Nephron (organoid): Measurements from ENCODE around the gene MAP3K4.
A peak's percentile ranks its signal among the peaks of the same experiment; 100 is the strongest.

Source experiments
- H3K27ac Mint-ChIP-seq, 3 experiments: 2 replicates each; pipeline ENCODE4 v1.8.0; 2020; ENCODE audit warnings: mixed read lengths in 3 of 3, mild to moderate bottlenecking in 2 of 3, moderate library complexity in 1 of 3
- H3K27me3 Mint-ChIP-seq: 2 replicates; pipeline ENCODE4 v1.8.0; 2021; ENCODE audit warnings: low read depth, mild to moderate bottlenecking, moderate library complexity, mixed read lengths
- H3K36me3 Mint-ChIP-seq: 2 replicates; pipeline ENCODE4 v1.8.0; 2020; ENCODE audit warnings: low read depth, mixed read lengths
- H3K4me1 Mint-ChIP-seq: 2 replicates; pipeline ENCODE4 v1.8.0; 2020; ENCODE audit warnings: mixed read lengths
- H3K4me3 Mint-ChIP-seq, 3 experiments: 2 replicates each; pipeline ENCODE4 v1.8.0; 2020; ENCODE audit warnings: mild to moderate bottlenecking in 3 of 3, mixed read lengths in 3 of 3, moderate library complexity in 2 of 3
- H3K9me3 Mint-ChIP-seq: 2 replicates; pipeline ENCODE4 v1.8.0; 2020; ENCODE audit warnings: mixed read lengths
- TF ChIP-seq, protein P1 (sequence below), 3 experiments: fragments of 200-600 bp; sonication (generic); IDR thresholded peaks; one replicate each; pipeline ENCODE4 v1.5.0; 2021; ENCODE audit warnings: antibody characterized with exemption in 3 of 3; ENCODE audit not compliant: unreplicated experiment in 3 of 3

Gene MAP3K4

DNA sequence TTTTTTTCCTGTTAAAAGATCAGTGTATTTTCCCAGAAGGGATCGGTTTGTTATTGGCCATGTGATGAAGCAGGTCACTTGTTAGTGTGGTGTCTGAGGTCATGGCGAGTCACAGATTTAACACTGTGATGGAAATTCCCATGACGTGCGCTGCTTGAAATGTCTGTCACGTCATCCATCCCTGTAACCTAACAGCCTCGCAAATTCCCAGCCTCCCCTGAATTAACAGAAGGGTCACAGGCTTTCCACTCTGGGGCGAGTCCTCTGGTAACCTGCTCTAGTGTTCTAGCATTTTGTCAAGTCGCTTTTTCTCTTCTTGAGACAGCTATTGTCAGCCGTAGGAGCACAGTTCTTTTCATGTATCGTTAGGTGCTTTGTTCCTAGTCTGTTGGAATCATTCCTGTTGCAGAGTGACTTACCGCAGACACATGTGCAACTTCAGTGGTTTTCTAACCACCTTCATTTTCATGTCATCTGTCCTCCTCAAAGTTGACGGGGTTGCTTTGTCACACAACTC, 137.2 kb downstream of the MAP3K4 start:
- TF ChIP-seq, protein P1, sequence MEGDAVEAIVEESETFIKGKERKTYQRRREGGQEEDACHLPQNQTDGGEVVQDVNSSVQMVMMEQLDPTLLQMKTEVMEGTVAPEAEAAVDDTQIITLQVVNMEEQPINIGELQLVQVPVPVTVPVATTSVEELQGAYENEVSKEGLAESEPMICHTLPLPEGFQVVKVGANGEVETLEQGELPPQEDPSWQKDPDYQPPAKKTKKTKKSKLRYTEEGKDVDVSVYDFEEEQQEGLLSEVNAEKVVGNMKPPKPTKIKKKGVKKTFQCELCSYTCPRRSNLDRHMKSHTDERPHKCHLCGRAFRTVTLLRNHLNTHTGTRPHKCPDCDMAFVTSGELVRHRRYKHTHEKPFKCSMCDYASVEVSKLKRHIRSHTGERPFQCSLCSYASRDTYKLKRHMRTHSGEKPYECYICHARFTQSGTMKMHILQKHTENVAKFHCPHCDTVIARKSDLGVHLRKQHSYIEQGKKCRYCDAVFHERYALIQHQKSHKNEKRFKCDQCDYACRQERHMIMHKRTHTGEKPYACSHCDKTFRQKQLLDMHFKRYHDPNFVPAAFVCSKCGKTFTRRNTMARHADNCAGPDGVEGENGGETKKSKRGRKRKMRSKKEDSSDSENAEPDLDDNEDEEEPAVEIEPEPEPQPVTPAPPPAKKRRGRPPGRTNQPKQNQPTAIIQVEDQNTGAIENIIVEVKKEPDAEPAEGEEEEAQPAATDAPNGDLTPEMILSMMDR (IDR thresholded peaks at IDR 0.05; ENCODE audit: unreplicated experiment in 3 of 3), result no peak
- peaks cover 98% of the 10 kb centered on the region for H3K36me3 Mint-ChIP-seq
- no peaks in the 10 kb centered on the region for H3K27me3 Mint-ChIP-seq
- H3K27ac Mint-ChIP-seq, result no peak overlapping the region
- H3K4me1 Mint-ChIP-seq, result peaks cover 6% of the 10 kb centered on the region
- H3K4me3 Mint-ChIP-seq, result no peak overlapping the region
- H3K9me3 Mint-ChIP-seq, result peaks cover 48% of the 10 kb centered on the region

DNA sequence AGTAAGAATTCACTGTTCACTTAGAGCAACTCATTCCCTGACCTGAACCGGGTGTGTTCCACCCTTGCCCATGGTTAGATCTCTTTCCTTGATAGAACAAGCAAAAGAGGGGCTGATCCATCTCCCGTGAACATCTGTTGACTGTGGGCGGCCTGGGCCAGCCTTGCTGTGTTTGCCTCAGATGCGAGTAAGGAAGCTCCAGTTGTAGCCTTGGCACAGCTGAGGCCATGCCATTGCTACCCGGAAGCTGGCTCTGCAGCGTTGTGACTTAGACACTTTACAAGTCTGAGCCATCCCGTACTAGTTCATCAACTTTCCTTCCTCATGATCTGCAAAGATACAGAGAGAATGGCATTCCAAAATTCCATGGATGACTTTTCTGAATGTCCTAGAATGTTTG, 139.0 kb downstream of the MAP3K4 start:
- peaks cover 30% of the 10 kb centered on the region for H3K9me3 Mint-ChIP-seq
- no peaks in the 10 kb centered on the region for H3K27me3 Mint-ChIP-seq
- H3K36me3 Mint-ChIP-seq, result peaks cover 95% of the 10 kb centered on the region
- H3K27ac Mint-ChIP-seq, result no peak overlapping the region
- TF ChIP-seq, protein P1 (IDR thresholded peaks at IDR 0.05; ENCODE audit: unreplicated experiment in 3 of 3), result no peak
- peaks cover 21% of the 10 kb centered on the region for H3K4me1 Mint-ChIP-seq
- H3K4me3 Mint-ChIP-seq, result no peak overlapping the region

DNA sequence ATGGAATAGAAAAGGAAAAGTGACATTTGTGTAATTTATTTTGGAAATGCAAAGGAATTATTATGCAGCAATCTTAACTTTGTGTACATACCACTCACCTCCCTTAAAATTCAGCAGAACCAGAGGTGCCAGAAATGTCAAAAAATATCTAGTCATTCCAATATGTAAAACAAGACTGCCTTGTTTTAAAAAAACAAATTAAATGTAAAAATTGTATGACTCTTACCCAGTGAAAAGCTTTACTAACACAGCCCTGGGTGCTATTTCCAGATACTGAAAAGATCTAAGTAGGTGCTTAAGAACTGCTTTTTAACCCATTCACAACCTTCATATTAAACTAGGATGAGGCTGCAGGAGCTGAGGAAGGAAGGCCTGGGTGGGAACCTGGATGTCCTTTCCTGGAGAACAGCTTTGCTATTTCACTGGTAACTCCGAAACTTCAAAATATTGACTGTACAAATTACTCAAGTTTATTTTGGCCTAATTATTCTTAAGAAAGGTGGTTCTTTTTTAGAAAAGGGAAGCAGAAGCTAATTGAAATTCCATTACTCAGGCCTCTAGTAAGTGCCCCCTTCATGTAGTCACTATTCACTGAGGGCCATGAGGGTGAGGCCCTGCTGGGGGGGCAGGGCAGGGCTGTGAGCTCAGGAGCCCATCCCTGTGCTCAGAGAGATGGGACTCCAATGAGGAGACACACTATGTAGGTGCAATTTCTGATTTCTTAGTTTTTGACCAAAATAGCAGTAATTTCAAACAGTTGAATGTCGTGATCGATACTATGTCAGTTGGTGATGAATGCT, 139.6 kb downstream of the MAP3K4 start:
- TF ChIP-seq, protein P1 (IDR thresholded peaks at IDR 0.05; ENCODE audit: unreplicated experiment in 3 of 3), result no peak
- Mint-ChIP-seq H3K4me1 (peaks cover 28% of the 10 kb centered on the region), H3K9me3 (peaks cover 24% of the 10 kb centered on the region), H3K27me3 (no peaks in the 10 kb centered on the region), H3K27ac (no peak overlapping the region), H3K4me3 (no peak overlapping the region), H3K36me3 (peaks cover 91% of the 10 kb centered on the region)

DNA sequence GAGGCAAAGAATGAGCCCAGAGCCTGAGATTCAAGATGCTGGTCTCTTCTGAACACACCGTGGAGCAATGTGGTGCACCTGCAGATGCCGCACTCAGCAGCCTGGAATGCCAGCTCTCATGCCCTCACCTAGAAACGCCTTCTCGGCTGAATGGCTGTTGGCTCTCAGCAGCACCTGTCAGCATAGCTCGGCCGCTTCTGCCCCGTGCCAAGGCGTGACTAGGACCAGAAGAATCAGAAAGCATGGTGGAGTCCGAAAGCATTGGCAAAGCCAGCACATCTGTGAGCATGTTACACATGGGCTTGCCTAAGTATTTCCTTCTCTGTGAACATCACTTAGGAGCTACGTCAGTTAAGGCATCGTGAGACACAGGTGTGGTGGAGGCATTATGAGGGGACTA, 140.8 kb downstream of the MAP3K4 start:
- Mint-ChIP-seq H3K9me3 (peaks cover 14% of the 10 kb centered on the region), H3K4me1 (peaks cover 32% of the 10 kb centered on the region), H3K4me3 (no peak overlapping the region), H3K36me3 (peaks cover 90% of the 10 kb centered on the region), H3K27ac (no peak overlapping the region), H3K27me3 (no peaks in the 10 kb centered on the region)
- TF ChIP-seq, protein P1 (IDR thresholded peaks at IDR 0.05; ENCODE audit: unreplicated experiment in 3 of 3), result no peak

DNA sequence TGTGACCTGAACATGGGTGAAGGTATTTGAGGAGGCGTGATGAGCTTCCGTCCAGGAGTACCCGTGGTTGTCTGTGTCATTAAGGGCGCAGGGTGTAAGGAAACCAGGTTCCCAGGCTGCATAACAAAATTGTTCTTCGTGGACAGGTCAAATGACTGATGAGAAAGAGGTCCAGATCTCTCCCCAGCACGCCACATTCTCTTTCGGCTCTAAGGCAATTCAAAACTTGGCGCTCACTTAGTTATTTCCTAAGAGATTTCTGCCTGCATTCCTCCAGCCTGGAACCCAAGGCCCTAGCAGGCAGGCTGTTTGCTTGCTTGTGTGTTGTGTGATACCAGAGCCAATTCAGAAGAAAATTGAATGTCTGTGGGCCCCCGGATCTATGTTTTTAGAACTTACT, 142.4 kb downstream of the MAP3K4 start:
- peaks cover 76% of the 10 kb centered on the region for H3K36me3 Mint-ChIP-seq
- H3K27me3 Mint-ChIP-seq, result no peaks in the 10 kb centered on the region
- peak overlapping the region in 1 of 3 experiments; percentile 54 for H3K27ac Mint-ChIP-seq
- TF ChIP-seq, protein P1 (IDR thresholded peaks at IDR 0.05; ENCODE audit: unreplicated experiment in 3 of 3), result no peak
- no peak overlapping the region for H3K4me3 Mint-ChIP-seq
- peaks cover 7% of the 10 kb centered on the region for H3K9me3 Mint-ChIP-seq
- peaks cover 32% of the 10 kb centered on the region for H3K4me1 Mint-ChIP-seq
